Mesodermal cell (in vitro differentiated cells): Measurements from ENCODE around the gene AFAP1L2.

ENCODE experiments used
- H3K27ac ChIP-seq: 2 replicates; pipeline ENCODE4 v1.7.0; 2013; ENCODE audit warnings: mild to moderate bottlenecking, low read depth, low read length, moderate library complexity; ENCODE audit not compliant: severe bottlenecking
- H3K36me3 ChIP-seq: 2 replicates; pipeline ENCODE4 v1.7.1; 2013; ENCODE audit warnings: mild to moderate bottlenecking, low read length, moderate library complexity; ENCODE audit not compliant: control insufficient read depth, insufficient read depth
- H3K4me1 ChIP-seq: one replicate; pipeline ENCODE4 v1.7.1; 2013; ENCODE audit warnings: mild to moderate bottlenecking, low read length; ENCODE audit not compliant: insufficient read depth, control insufficient read depth, poor library complexity, severe bottlenecking
- H3K4me3 ChIP-seq: 2 replicates; pipeline ENCODE4 v1.7.0; 2013; ENCODE audit warnings: low read length, control low read depth, mild to moderate bottlenecking; ENCODE audit not compliant: insufficient read depth, poor library complexity, severe bottlenecking; ENCODE audit errors: extremely low read depth
- H3K9me3 ChIP-seq: 2 replicates; pipeline ENCODE4 v1.7.1; 2013; ENCODE audit warnings: mild to moderate bottlenecking, low read length, moderate library complexity; ENCODE audit not compliant: control insufficient read depth
- WGBS, 2 experiments: methylation state at CpG; one replicate each; pipeline ENCODE4 v1.1.5; 2013; ENCODE audit warnings: missing lambda C conversion rate in 2 of 2; ENCODE audit not compliant: insufficient coverage in 2 of 2; 5-methylcytosine and 5-hydroxymethylcytosine counted together

Gene AFAP1L2

GRCh38 chr10:114266521-114266920 lies 137.8 kb downstream of the AFAP1L2 start:
- no peaks in the 10 kb centered on the region for H3K36me3 ChIP-seq
- H3K27ac ChIP-seq = no peak overlapping the region
- no peak overlapping the region for H3K4me3 ChIP-seq
- H3K9me3 ChIP-seq = no peaks in the 10 kb centered on the region
- H3K4me1 ChIP-seq = peaks cover 19% of the 10 kb centered on the region
- 90 to 95% methylated on average over 2 of the region's 5 CpGs for WGBS, 2 experiments

GRCh38 chr10:114265392-114266053 lies 138.8 kb downstream of the AFAP1L2 start:
- H3K4me3 ChIP-seq = no peak overlapping the region
- no peaks in the 10 kb centered on the region for H3K9me3 ChIP-seq
- H3K4me1 ChIP-seq = peaks cover 19% of the 10 kb centered on the region
- no peak overlapping the region for H3K27ac ChIP-seq
- WGBS, 2 experiments = 85 to 96% methylated on average over 5 of the region's 6 CpGs
- no peaks in the 10 kb centered on the region for H3K36me3 ChIP-seq

- Histone ChIP-seq H3K27ac (no peak overlapping the region), H3K9me3 (no peaks in the 10 kb centered on the region), H3K36me3 (no peaks in the 10 kb centered on the region), H3K4me1 (peaks cover 45% of the 10 kb centered on the region), H3K4me3 (no peak overlapping the region)
- 100% methylated on average over 1 of the region's 4 CpGs; no CpG with 5 or more reads in 1 of the 2 experiments for WGBS, 2 experiments
These were observed 141.8 kb downstream of the AFAP1L2 start for GRCh38 chr10:114262496-114262895.

- Histone ChIP-seq H3K4me3 (no peak overlapping the region), H3K9me3 (no peaks in the 10 kb centered on the region), H3K36me3 (no peaks in the 10 kb centered on the region), H3K4me1 (peaks cover 46% of the 10 kb centered on the region), H3K27ac (no peak overlapping the region)
- 64 to 100% methylated on average over 1 to 2 of the region's 2 CpGs for WGBS, 2 experiments
These were observed 143.2 kb downstream of the AFAP1L2 start for GRCh38 chr10:114261076-114261475.

- 96 to 100% methylated on average over 1 to 4 of the region's 5 CpGs for WGBS, 2 experiments
- no peak overlapping the region for H3K27ac ChIP-seq
- H3K4me3 ChIP-seq = no peak overlapping the region
- peaks cover 42% of the 10 kb centered on the region for H3K4me1 ChIP-seq
- H3K36me3 ChIP-seq = no peaks in the 10 kb centered on the region
- H3K9me3 ChIP-seq = no peaks in the 10 kb centered on the region
These were observed 143.9 kb downstream of the AFAP1L2 start for GRCh38 chr10:114260366-114260765.

GRCh38 chr10:114259824-114260223 lies 144.5 kb downstream of the AFAP1L2 start:
- 88 to 99% methylated on average over 10 of the region's 10 CpGs for WGBS, 2 experiments
- no peaks in the 10 kb centered on the region for H3K36me3 ChIP-seq
- no peak overlapping the region for H3K27ac ChIP-seq
- H3K4me1 ChIP-seq = peaks cover 42% of the 10 kb centered on the region
- H3K9me3 ChIP-seq = no peaks in the 10 kb centered on the region
- H3K4me3 ChIP-seq = no peak overlapping the region

GRCh38 chr10:114258274-114258840 lies 145.9 kb downstream of the AFAP1L2 start:
- Histone ChIP-seq H3K36me3 (no peaks in the 10 kb centered on the region), H3K4me3 (no peak overlapping the region), H3K4me1 (peaks cover 42% of the 10 kb centered on the region), H3K27ac (no peak overlapping the region), H3K9me3 (no peaks in the 10 kb centered on the region)
- 67 to 90% methylated on average over 1 to 2 of the region's 5 CpGs for WGBS, 2 experiments

GRCh38 chr10:114257498-114257897 lies 146.8 kb downstream of the AFAP1L2 start:
- Histone ChIP-seq H3K36me3 (no peaks in the 10 kb centered on the region), H3K9me3 (no peaks in the 10 kb centered on the region), H3K4me3 (no peak overlapping the region), H3K27ac (peak overlapping the region; percentile 62), H3K4me1 (peaks cover 42% of the 10 kb centered on the region)
- 60 to 78% methylated on average over 2 to 3 of the region's 3 CpGs for WGBS, 2 experiments

GRCh38 chr10:114256822-114257221 lies 147.5 kb downstream of the AFAP1L2 start:
- no peaks in the 10 kb centered on the region for H3K36me3 ChIP-seq
- H3K4me1 ChIP-seq = peaks cover 42% of the 10 kb centered on the region
- no peaks in the 10 kb centered on the region for H3K9me3 ChIP-seq
- WGBS, 2 experiments = 100% methylated on average over 1 of the region's 3 CpGs
- no peak overlapping the region for H3K4me3 ChIP-seq
- H3K27ac ChIP-seq = no peak overlapping the region

GRCh38 chr10:114256008-114256765 lies 148.1 kb downstream of the AFAP1L2 start:
- H3K27ac ChIP-seq = no peak overlapping the region
- no peaks in the 10 kb centered on the region for H3K9me3 ChIP-seq
- peaks cover 39% of the 10 kb centered on the region for H3K4me1 ChIP-seq
- WGBS, 2 experiments = 89 to 97% methylated on average over 11 of the region's 12 CpGs
- H3K36me3 ChIP-seq = no peaks in the 10 kb centered on the region
- H3K4me3 ChIP-seq = no peak overlapping the region

- H3K36me3 ChIP-seq = no peaks in the 10 kb centered on the region
- no peaks in the 10 kb centered on the region for H3K9me3 ChIP-seq
- H3K27ac ChIP-seq = no peak overlapping the region
- H3K4me3 ChIP-seq = no peak overlapping the region
- WGBS, 2 experiments = 80 to 100% methylated on average over 1 of the region's 1 CpG
- peaks cover 32% of the 10 kb centered on the region for H3K4me1 ChIP-seq
These were observed 149.1 kb downstream of the AFAP1L2 start for GRCh38 chr10:114255227-114255626.
